ENCODE data around the gene FOXD2.

DNA sequence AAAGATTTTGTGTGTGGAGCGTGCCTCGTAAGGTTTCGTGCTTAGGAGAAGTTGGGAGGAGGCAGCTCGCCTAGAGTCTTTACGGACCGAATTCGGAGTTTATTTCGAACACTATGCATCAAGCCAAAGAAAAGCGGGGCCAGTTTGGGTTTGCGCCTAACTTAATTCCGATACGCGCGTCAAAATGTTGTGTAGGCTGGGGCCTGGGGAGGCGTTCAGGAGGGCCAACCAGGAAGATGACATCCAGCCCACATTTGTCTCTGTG is 6.4 kb downstream of the FOXD2 start:
- TF ChIP-seq SP1 (IDR thresholded peaks at IDR 0.05): no peak
- TF ChIP-seq TARDBP (IDR thresholded peaks at IDR 0.05): no peak
- TF ChIP-seq FOXK2 (IDR thresholded peaks at IDR 0.05): no peak
- no peak for TF ChIP-seq ARNT (IDR thresholded peaks at IDR 0.05)
- TF ChIP-seq FOXA1 (IDR thresholded peaks at IDR 0.05): no peak
- TF ChIP-seq SUZ12 (IDR thresholded peaks at IDR 0.05): no peak
- TF ChIP-seq FOXM1 (IDR thresholded peaks at IDR 0.05; ENCODE audit: borderline replicate concordance): no peak
- no peak for TF ChIP-seq ELF4 (IDR thresholded peaks at IDR 0.05)

Data from HEK293T (cell line).